D721Med (cell line): ENCODE data around the gene SMIM12.

Experiments
- DNase-seq: peaks from one replicate; pipeline ENCODE4 v3.0.0; 2011; ENCODE audit warnings: low spot score; ENCODE audit not compliant: insufficient read length
- FAIRE-seq: peaks from 2 replicates; lab custom pipeline; 2011; peaks lifted over from hg19 to GRCh38; lab: Jason Lieb, UNC
- CTCF ChIP-seq: IDR thresholded peaks from 2 replicates; pipeline ENCODE4 v1.5.1; 2012; ENCODE audit warnings: mild to moderate bottlenecking, control low read depth; ENCODE audit not compliant: insufficient read depth; ENCODE audit errors: missing control alignments

The SMIM12 gene

GRCh38 chr1:34876406-34876805, 16.9 kb upstream of the SMIM12 start:
- no peak for DNase-seq
- no peak for TF ChIP-seq CTCF
- no peak for FAIRE-seq

GRCh38 chr1:34874296-34874952, 14.9 kb upstream of the SMIM12 start:
- no peak for FAIRE-seq
- TF ChIP-seq CTCF: no peak
- DNase-seq: no peak

GRCh38 chr1:34872133-34872503, 12.6 kb upstream of the SMIM12 start:
- no peak for DNase-seq
- no peak for FAIRE-seq
- no peak for TF ChIP-seq CTCF

- FAIRE-seq (no peak), DNase-seq (no peak)
- no peak for TF ChIP-seq CTCF
These were observed 12.0 kb upstream of the SMIM12 start for GRCh38 chr1:34871443-34872132.

GRCh38 chr1:34870395-34870794, 10.8 kb upstream of the SMIM12 start:
- FAIRE-seq: no peak
- no peak for TF ChIP-seq CTCF
- DNase-seq: no peak

- DNase-seq: no peak
- no peak for TF ChIP-seq CTCF
- FAIRE-seq: no peak
These were observed 10.2 kb upstream of the SMIM12 start for GRCh38 chr1:34869760-34870159.

- FAIRE-seq (no peak), DNase-seq (no peak)
- no peak for TF ChIP-seq CTCF
These were observed 8.9 kb upstream of the SMIM12 start for GRCh38 chr1:34868230-34869049.
